AG04450 (cell line): ENCODE measurements around the gene ASPSCR1. TPM values are rescaled to one million over a fixed set of nuclear protein-coding genes. Genes with fewer than 3 reads are reported as not detected.

Experiments
- CTCF ChIA-PET: fragments of 300-600, 350-600 bp; formaldehyde crosslinking; extraction: SDS; loops from one replicate; lab custom pipeline; 2022; ENCODE audit warnings: antibody characterized with exemption, inconsistent platforms; lab: Charles Lee
- POLR2A ChIA-PET: fragments of 350-600 bp; formaldehyde crosslinking; extraction: SDS; loops from one replicate; lab custom pipeline; 2021; ENCODE audit warnings: antibody characterized with exemption, inconsistent platforms; lab: Yijun Ruan, JAX
- DNase-seq: peaks from one replicate; pipeline ENCODE4 v3.0.0-alpha.2; 2011; ENCODE audit warnings: low read depth, low spot score
- H3K27ac ChIP-seq: one replicate; pipeline ENCODE4 v1.5.1; 2012; ENCODE audit warnings: low read depth, low read length, control low read depth
- H3K27me3 ChIP-seq: one replicate; pipeline ENCODE4 v1.6.0; 2012; ENCODE audit warnings: low read length; ENCODE audit not compliant: control insufficient read depth, insufficient read depth
- H3K4me3 ChIP-seq: 2 replicates; pipeline ENCODE4 v1.5.1; 2011; ENCODE audit warnings: mild to moderate bottlenecking, low read depth, low read length, control low read depth
- H3K9me3 ChIP-seq: 2 replicates; pipeline ENCODE4 v1.5.1; 2012; ENCODE audit warnings: low read length; ENCODE audit not compliant: control insufficient read depth, insufficient read depth
- polyA plus RNA-seq: library from polyadenylated mRNA; depleted of rRNA; stranded (reverse); fragments of >200 nt; gene quantifications from 2 replicates; pipeline ENCODE4 v1.2.3, GENCODE V29; 2011
- TF ChIP-seq, protein P1 (sequence below): IDR thresholded peaks from 2 replicates; pipeline ENCODE4 v1.5.1; 2011; ENCODE audit warnings: low read depth, low read length, control low read depth, inconsistent platforms

Gene ASPSCR1
- polyA plus RNA-seq, 1 experiment, result 7.1 TPM

DNA sequence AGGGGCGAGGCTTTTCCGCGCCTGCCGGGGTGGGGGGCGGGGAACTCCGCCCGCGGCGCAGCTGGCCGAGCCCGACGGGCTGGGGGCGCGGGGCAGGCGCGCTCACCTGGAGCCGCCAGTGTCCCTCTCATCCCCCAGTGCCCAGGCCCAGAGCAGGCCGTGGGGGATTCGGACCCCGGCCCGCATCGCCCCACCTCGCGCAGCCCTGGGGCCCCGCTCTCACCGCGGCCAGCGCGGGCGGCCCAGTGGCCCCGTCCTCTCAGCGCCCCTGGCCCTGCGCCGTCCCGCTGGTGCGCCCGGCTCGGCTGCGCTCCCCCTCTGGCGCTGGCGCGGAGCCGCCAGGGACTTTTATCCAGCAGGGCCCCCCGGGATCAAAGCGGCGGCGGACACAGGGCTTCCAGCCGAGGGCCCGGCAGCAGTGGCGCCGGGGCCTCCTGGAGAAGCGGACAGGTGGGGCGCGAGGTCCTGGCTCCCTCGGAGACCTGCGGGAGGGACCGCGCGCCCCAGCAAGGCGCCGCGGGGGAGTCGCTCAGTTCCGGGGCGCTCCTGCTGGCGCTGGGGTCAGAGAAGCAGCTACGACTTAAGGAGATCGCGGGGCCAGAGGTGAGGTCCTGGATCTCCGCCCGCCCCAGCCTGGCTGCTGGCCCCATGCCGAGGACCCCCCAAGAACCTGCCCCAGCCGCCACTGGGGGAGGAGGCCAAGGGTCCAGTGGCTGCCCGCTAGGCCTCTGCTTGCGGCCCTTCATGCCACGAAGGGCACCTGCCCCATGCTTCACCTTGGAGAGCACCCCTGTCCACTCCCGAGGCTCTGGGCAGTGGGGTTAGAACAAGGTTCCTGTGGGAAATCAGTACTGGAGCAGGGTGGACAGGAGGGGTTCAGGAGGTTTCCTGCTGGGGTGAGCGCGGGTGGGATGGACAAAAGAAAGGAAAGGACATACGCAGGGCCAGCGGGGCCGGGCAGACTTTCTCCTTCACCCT, 15.6 kb upstream of the ASPSCR1 start:
- H3K27me3 ChIP-seq, result peaks cover 44% of the 10 kb centered on the region
- no peaks in the 10 kb centered on the region; the same call in 1 of the 2 replicates for H3K9me3 ChIP-seq
- DNase-seq, result no peak
- ChIA-PET POLR2A (no interaction called here), CTCF (interaction anchor here (0.6 kb wide), 1 partner anchor 74 kb away, joined by 3 read pairs; no protein-coding TSS in a partner anchor)
- TF ChIP-seq, protein P1, sequence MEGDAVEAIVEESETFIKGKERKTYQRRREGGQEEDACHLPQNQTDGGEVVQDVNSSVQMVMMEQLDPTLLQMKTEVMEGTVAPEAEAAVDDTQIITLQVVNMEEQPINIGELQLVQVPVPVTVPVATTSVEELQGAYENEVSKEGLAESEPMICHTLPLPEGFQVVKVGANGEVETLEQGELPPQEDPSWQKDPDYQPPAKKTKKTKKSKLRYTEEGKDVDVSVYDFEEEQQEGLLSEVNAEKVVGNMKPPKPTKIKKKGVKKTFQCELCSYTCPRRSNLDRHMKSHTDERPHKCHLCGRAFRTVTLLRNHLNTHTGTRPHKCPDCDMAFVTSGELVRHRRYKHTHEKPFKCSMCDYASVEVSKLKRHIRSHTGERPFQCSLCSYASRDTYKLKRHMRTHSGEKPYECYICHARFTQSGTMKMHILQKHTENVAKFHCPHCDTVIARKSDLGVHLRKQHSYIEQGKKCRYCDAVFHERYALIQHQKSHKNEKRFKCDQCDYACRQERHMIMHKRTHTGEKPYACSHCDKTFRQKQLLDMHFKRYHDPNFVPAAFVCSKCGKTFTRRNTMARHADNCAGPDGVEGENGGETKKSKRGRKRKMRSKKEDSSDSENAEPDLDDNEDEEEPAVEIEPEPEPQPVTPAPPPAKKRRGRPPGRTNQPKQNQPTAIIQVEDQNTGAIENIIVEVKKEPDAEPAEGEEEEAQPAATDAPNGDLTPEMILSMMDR, result no peak
- no peak overlapping the region for H3K27ac ChIP-seq
- H3K4me3 ChIP-seq, result no peak overlapping the region

DNA sequence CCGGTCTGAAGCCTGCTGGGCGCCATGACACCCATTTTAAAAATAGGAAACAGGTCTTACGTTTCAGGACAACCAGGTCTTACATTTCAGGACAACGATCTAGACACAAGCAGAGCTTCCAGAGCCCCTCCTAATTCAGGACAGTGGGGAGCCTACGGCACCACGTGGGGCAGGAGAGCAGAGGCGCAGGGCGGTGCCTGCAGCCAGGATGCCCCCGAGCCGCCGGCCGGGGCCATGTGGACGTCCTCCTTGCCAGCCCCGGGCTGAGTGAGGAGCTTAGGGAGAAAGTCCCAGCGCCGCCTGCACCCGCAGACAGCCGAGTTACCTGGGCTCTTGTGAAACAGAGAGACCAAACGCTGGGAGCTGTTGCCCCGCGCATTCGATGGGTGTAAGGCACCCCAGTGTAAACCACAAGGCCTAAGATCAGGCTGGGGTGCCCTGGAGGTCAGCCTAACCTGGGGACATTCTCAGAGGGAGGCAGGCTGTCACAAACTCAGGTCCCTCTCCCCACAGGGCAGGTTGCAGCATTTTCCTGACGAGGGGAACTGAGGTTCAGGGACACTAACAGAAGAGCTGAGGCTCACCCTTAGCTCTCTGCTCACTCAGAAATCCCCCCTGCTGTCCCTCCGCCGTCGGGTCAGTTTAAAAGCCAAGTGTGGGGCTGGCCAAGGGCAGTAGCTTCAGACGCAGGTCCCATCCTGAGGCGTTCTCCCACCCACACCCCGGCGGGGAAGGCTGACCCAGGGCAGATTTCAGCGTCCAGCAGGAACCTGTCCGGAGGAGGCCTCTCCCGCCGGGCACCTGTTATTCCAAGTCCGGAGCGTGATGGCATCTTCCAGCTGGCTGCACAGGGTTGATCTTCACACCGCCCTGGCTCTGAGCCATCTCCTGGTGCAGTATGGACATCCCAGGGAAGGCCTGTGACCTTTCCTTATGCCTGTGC, 14.7 kb upstream of the ASPSCR1 start:
- H3K4me3 ChIP-seq, result no peak overlapping the region
- TF ChIP-seq, protein P1, result no peak
- H3K27ac ChIP-seq, result no peak overlapping the region
- CTCF ChIA-PET, result interaction anchor here (0.6 kb wide), 3 partner anchors 10 to 73 kb away, joined by 3 to 4 read pairs (median 4); no protein-coding TSS in a partner anchor
- POLR2A ChIA-PET, result interaction anchor here (0.6 kb wide), 1 partner anchor 574 kb away, joined by 3 read pairs; no protein-coding TSS in a partner anchor
- no peak for DNase-seq
- H3K27me3 ChIP-seq, result peaks cover 46% of the 10 kb centered on the region
- H3K9me3 ChIP-seq, result no peaks in the 10 kb centered on the region; the same call in 1 of the 2 replicates

DNA sequence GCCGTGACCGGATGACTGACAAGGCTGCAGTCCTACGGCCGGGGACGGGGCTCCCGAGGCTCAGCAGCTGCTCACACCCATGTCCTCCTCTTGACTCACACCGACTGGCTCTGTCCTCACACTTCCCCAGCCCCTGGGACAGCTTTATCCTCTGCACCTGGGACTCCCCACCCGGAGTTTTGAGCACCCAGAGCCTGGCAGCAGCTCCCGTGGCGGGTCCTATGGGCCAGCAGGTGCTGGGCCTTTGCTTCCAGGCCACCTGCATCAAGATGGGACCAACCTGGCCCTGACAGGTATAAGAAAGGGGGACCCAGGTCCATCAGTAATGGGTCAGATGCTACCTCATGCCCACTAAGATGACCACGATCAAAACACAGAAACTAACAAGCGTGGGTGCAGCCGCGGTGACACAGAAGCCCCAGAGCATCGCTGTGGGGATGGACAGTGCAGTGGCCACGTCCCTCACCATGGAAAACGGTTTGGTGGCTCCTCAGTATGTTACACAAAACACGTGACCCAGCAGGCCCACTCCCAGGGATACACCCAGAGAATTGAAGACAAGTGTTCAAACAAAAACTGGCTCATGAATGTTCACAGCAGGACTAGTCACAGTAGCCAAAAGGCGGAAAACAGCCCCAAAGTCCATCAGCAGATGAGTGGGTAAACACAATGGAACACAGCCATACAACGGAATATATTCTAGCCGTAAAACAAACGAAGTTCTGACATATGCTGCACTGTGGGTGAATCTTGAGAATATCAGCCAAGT, 13.2 kb upstream of the ASPSCR1 start:
- ChIA-PET POLR2A (no interaction called here), CTCF (interaction anchor here (0.6 kb wide), 1 partner anchor 46 kb away, joined by 3 read pairs; no protein-coding TSS in a partner anchor)
- DNase-seq, result no peak
- TF ChIP-seq, protein P1, result no peak
- Histone ChIP-seq H3K4me3 (no peak overlapping the region), H3K27ac (no peak overlapping the region), H3K9me3 (no peaks in the 10 kb centered on the region; the same call in 1 of the 2 replicates), H3K27me3 (peaks cover 36% of the 10 kb centered on the region)

GRCh38 chr17:81966343-81967243, 10.8 kb upstream of the ASPSCR1 start:
- TF ChIP-seq, protein P1, result no peak
- no peak overlapping the region for H3K27ac ChIP-seq
- peak; percentile 26 for DNase-seq
- ChIA-PET CTCF (no interaction called here), POLR2A (interaction anchor here (0.9 kb wide), 1 partner anchor 56 kb away, joined by 3 read pairs; the partner anchor contains the start of gene CENPX)
- H3K9me3 ChIP-seq, result no peaks in the 10 kb centered on the region; the same call in 1 of the 2 replicates
- peaks cover 27% of the 10 kb centered on the region for H3K27me3 ChIP-seq
- H3K4me3 ChIP-seq, result no peak overlapping the region
